ENCODE measurements around the gene DNPEP. TPM values are rescaled to one million over a fixed set of nuclear protein-coding genes. Genes with fewer than 3 reads are reported as not detected.

DNPEP gene
- total and polyA plus RNA-seq, 2 of the 4 experiments (the other 2 are of a cell fraction): 74.2 to 89.4 TPM

- Histone ChIP-seq H2BK20ac (ENCODE audit: low read depth, low read length) (no peak overlapping the region), H3K56ac (ENCODE audit: extremely low read depth, insufficient read depth, low read length) (no peak overlapping the region), H3K4ac (ENCODE audit: low read depth, low read length) (no peak overlapping the region), H3K79me1 (ENCODE audit: low read depth in 1 of 2, low read length in 2 of 2) (no peaks in the 10 kb centered on the region), H3K27me3 (ENCODE audit: control insufficient read depth, insufficient read depth, low read length) (peaks cover 3% of the 10 kb centered on the region), H3K18ac (ENCODE audit: low read depth, low read length) (no peak overlapping the region), H2BK15ac (ENCODE audit: low read depth, low read length) (no peak overlapping the region), H2BK5ac (ENCODE audit: low read depth, low read length, poor library complexity, severe bottlenecking) (no peak overlapping the region), H3K23ac (ENCODE audit: low read depth, low read length) (no peak overlapping the region), H3K4me3 (ENCODE audit: insufficient read depth, low read depth, low read length) (no peak overlapping the region), H3K14ac (replicated peaks; ENCODE audit: low read depth, low read length) (no peak overlapping the region), H4K8ac (ENCODE audit: low read depth in 2 of 2, low read length in 2 of 2) (no peak overlapping the region), H4K5ac (ENCODE audit: low read depth, low read length) (no peak overlapping the region), H4K91ac (ENCODE audit: insufficient read depth, low read depth, low read length) (no peak overlapping the region), H3K9me1 (ENCODE audit: insufficient read depth, low read length) (peaks cover 4% of the 10 kb centered on the region; the same call in 1 of the 2 replicates), H2AK5ac (ENCODE audit: low read depth, low read length) (no peak overlapping the region), H3K4me2 (ENCODE audit: low read depth, low read length) (peak overlapping the region; percentile 60), H3K9ac (ENCODE audit: low read depth, low read length) (no peak overlapping the region), H3K4me1 (ENCODE audit: control insufficient read depth, insufficient read depth, low read length) (peaks cover 11% of the 10 kb centered on the region), H3K27ac (ENCODE audit: insufficient read depth, low read length) (no peak overlapping the region), H2AK9ac (replicated peaks; ENCODE audit: low read depth, low read length, poor library complexity) (no peak overlapping the region), H4K20me1 (ENCODE audit: insufficient read depth, low read length) (no peaks in the 10 kb centered on the region), H3K36me3 (ENCODE audit: control insufficient read depth, insufficient read depth, low read length) (no peaks in the 10 kb centered on the region), H2BK120ac (ENCODE audit: low read depth, low read length) (no peak overlapping the region), H3K9me3 (ENCODE audit: control insufficient read depth, insufficient read depth, low read length) (no peaks in the 10 kb centered on the region), H2AFZ (replicated peaks; ENCODE audit: low read length, poor library complexity) (no peak overlapping the region)
- DNase-seq (peak; percentile 68), ATAC-seq (ENCODE audit: low read depth) (peak; percentile 64)
- dilution Hi-C loops (cut with HindIII; ENCODE audit: low sequenced_read_pairs, unreplicated experiment): no loop called here
- in situ Hi-C loops (cut with MboI; ENCODE audit: low sequenced_read_pairs): no loop called here
- ChIA-PET POLR2A (ENCODE audit: unreplicated experiment) (interaction anchor here (0.5 kb wide), 1 partner anchor 11 kb away, joined by 4 read pairs; the partner anchor contains the start of gene DNPEP), CTCF (interaction anchor here (1.0 kb wide), 2 partner anchors 10 to 131 kb away, joined by 3 to 4 read pairs; no protein-coding TSS in a partner anchor)
- TF ChIP-seq ELK1 (IDR thresholded peaks at IDR 0.05; ENCODE audit: borderline replicate concordance, low read depth, low read length) (no peak), MAZ (IDR thresholded peaks at IDR 0.05; ENCODE audit: borderline replicate concordance, low read depth, low read length) (no peak), CEBPB (IDR thresholded peaks at IDR 0.05; ENCODE audit: low read depth, low read length) (no peak), RFX5 (IDR thresholded peaks at IDR 0.05; ENCODE audit: low read depth, low read length) (no peak), FOS (IDR thresholded peaks at IDR 0.05; ENCODE audit: low read depth, low read length) (peak; percentile 60; the same call in 1 of the 2 replicates)
- BruUV-seq (replicated peaks): no TSS peak
- no CpG with 5 or more reads among the region's 5 CpGs for WGBS, 2 experiments (ENCODE audit: extremely low coverage in 2 of 2, insufficient read length in 1 of 2)
- intact Hi-C loops (cut with micrococcal nuclease): no loop called here
These were observed 11.1 kb upstream of the DNPEP start for GRCh38 chr2:219398721-219399363.

Measured in IMR-90 (cell line).